Measurements from ENCODE around the gene TRPM2. TPM values are rescaled to one million over a fixed set of nuclear protein-coding genes. Genes with fewer than 3 reads are reported as not detected.

The TRPM2 gene
- total RNA-seq, 4 donors from 2014 or later: 0.15 to 0.52 (median 0.44) TPM

GRCh38 chr21:44490816-44491215 lies 137.4 kb downstream of the TRPM2 start:
- no peaks in the 10 kb centered on the region for H3K4me1 ChIP-seq
- no peaks in the 10 kb centered on the region for H3K9me3 ChIP-seq
- TF ChIP-seq, protein P1, sequence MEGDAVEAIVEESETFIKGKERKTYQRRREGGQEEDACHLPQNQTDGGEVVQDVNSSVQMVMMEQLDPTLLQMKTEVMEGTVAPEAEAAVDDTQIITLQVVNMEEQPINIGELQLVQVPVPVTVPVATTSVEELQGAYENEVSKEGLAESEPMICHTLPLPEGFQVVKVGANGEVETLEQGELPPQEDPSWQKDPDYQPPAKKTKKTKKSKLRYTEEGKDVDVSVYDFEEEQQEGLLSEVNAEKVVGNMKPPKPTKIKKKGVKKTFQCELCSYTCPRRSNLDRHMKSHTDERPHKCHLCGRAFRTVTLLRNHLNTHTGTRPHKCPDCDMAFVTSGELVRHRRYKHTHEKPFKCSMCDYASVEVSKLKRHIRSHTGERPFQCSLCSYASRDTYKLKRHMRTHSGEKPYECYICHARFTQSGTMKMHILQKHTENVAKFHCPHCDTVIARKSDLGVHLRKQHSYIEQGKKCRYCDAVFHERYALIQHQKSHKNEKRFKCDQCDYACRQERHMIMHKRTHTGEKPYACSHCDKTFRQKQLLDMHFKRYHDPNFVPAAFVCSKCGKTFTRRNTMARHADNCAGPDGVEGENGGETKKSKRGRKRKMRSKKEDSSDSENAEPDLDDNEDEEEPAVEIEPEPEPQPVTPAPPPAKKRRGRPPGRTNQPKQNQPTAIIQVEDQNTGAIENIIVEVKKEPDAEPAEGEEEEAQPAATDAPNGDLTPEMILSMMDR (IDR thresholded peaks at IDR 0.05 in 4 of 5, conservative IDR thresholded peaks at IDR 0.05 in 1 of 5): no peak
- no peak for DNase-seq
- H3K36me3 ChIP-seq: no peaks in the 10 kb centered on the region
- in situ Hi-C loops (cut with MboI; ENCODE audit: low sequenced_read_pairs in 4 of 4) (no loop called here), intact Hi-C loops (cut with DNase I; ENCODE audit: low total_unique reads) (no loop called here)
- ATAC-seq: no peak
- H3K4me3 ChIP-seq: no peak overlapping the region
- H3K27ac ChIP-seq: no peak overlapping the region
- peaks cover 0 to 11% (median 8%) of the 10 kb centered on the region in 3 donors for H3K27me3 ChIP-seq

Other genes with a start within 250 kb of the TRPM2 start
- gene PWP2, start 246.2 kb upstream of the TRPM2 start, total RNA-seq: 10 to 100 TPM in 1 of 4 donors, 1 to 10 TPM in 3; 3.9 to 19.2 (median 7.9) TPM
- 10 to 100 TPM in 2 of 4 donors, 1 to 10 TPM in 2; 4.7 to 52.2 (median 10.0) TPM for gene GATD3, start 219.9 kb upstream of the TRPM2 start, total RNA-seq
- gene ICOSLG, start 112.7 kb upstream of the TRPM2 start, total RNA-seq: 1 to 10 TPM in 1 of 4 donors, under 1 TPM in 2, not detected in 1; 0.17 to 1.6 (median 0.75) TPM
- not detected for gene DNMT3L, start 91.7 kb upstream of the TRPM2 start, total RNA-seq
- not detected for gene AIRE, start 67.7 kb upstream of the TRPM2 start, total RNA-seq
- 10 to 100 TPM; 11.9 to 20.6 (median 16.8) TPM for gene PFKL, start 53.6 kb upstream of the TRPM2 start, total RNA-seq
- 10 to 100 TPM; 10.6 to 23.0 (median 20.0) TPM for gene CFAP410, start 14.2 kb upstream of the TRPM2 start, total RNA-seq
- under 1 TPM; 0.36 to 0.70 (median 0.55) TPM for gene LRRC3, start 101.9 kb downstream of the TRPM2 start, total RNA-seq
- not detected for gene KRTAP10-1, start 186.6 kb downstream of the TRPM2 start, total RNA-seq
- not detected for gene KRTAP10-2, start 197.9 kb downstream of the TRPM2 start, total RNA-seq
- gene KRTAP10-3, start 205.2 kb downstream of the TRPM2 start, total RNA-seq: not detected
- gene KRTAP10-4, start 220.1 kb downstream of the TRPM2 start, total RNA-seq: not detected
- gene KRTAP10-5, start 227.0 kb downstream of the TRPM2 start, total RNA-seq: not detected
- gene KRTAP10-6, start 238.9 kb downstream of the TRPM2 start, total RNA-seq: not detected
- not detected for gene KRTAP10-7, start 247.0 kb downstream of the TRPM2 start, total RNA-seq